OCI-LY7 (cell line): ENCODE data around the gene CEPT1.

ENCODE experiments used
- EZH2phosphoT487 ChIP-seq: fragments of 200-600 bp; sonication (generic); IDR thresholded peaks from 2 replicates; pipeline ENCODE4 v1.6.1; 2018; ENCODE audit warnings: low read depth, borderline replicate concordance, mild to moderate bottlenecking, mixed run types, antibody characterized with exemption, low read length, moderate library complexity, mixed read lengths
- TF ChIP-seq, protein P1 (sequence below): fragments of 200-600 bp; sonication (generic); conservative IDR thresholded peaks from 2 replicates; pipeline ENCODE4 v1.5.1; 2014; ENCODE audit warnings: mild to moderate bottlenecking, antibody characterized with exemption, low read length, moderate library complexity, mixed read lengths

DNA sequence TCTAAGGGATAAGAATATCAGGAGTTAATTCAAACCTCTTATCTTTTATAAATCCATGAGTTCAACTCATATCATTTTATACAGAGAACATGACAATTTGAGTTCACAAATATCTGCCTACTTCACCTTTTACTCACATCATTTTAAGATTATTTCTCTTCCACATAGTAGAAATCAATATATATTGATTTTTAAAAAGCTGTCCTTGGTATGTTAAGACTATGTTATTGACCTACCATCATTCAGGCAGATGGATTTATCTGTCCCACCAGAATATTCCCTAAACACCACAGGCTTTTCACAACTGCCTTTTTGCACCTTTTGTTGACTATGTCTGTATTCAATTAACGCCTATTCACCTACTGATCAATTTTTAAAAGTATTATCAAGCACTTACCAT, 13.7 kb upstream of the CEPT1 start:
- TF ChIP-seq, protein P1, sequence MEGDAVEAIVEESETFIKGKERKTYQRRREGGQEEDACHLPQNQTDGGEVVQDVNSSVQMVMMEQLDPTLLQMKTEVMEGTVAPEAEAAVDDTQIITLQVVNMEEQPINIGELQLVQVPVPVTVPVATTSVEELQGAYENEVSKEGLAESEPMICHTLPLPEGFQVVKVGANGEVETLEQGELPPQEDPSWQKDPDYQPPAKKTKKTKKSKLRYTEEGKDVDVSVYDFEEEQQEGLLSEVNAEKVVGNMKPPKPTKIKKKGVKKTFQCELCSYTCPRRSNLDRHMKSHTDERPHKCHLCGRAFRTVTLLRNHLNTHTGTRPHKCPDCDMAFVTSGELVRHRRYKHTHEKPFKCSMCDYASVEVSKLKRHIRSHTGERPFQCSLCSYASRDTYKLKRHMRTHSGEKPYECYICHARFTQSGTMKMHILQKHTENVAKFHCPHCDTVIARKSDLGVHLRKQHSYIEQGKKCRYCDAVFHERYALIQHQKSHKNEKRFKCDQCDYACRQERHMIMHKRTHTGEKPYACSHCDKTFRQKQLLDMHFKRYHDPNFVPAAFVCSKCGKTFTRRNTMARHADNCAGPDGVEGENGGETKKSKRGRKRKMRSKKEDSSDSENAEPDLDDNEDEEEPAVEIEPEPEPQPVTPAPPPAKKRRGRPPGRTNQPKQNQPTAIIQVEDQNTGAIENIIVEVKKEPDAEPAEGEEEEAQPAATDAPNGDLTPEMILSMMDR = no peak
- TF ChIP-seq EZH2phosphoT487 = no peak
